ENCODE results near the gene SF3B3. TPM values are rescaled to one million over a fixed set of nuclear protein-coding genes. Genes with fewer than 3 reads are reported as not detected.

Gene SF3B3
- total and polyA plus RNA-seq, 8 donors, result 43.9 to 131 (median 85.5) TPM

- H3K4me3 ChIP-seq, result no peak overlapping the region
- no peak for TF ChIP-seq CTCF (IDR thresholded peaks at IDR 0.05)
- FAIRE-seq (no peak), ATAC-seq (peak in 3 of 4 donors; percentile 15 to 26 (median 17)), DNase-seq (peak in 2 of 6 donors; percentile 19 to 47)
- no peaks in the 10 kb centered on the region for H3K27me3 ChIP-seq
- WGBS, 2 donors, result 67 to 69% methylated on average over 9 of the region's 9 CpGs
- H3K9me3 ChIP-seq, result no peaks in the 10 kb centered on the region
- intact Hi-C loops (cut with DNase I), result no loop called here
- peaks cover 0 to 10% (median 6%) of the 10 kb centered on the region in 3 donors for H3K36me3 ChIP-seq
- H3K4me1 ChIP-seq, result no peaks in the 10 kb centered on the region
- H3K27ac ChIP-seq, result no peak overlapping the region
These were observed 53.7 kb downstream of the SF3B3 start for GRCh38 chr16:70577256-70577698.

GRCh38 chr16:70578035-70578434 lies 54.4 kb downstream of the SF3B3 start:
- Histone ChIP-seq H3K27ac (no peak overlapping the region), H3K4me1 (no peaks in the 10 kb centered on the region), H3K4me3 (no peak overlapping the region), H3K36me3 (peaks cover 0 to 2% (median 0%) of the 10 kb centered on the region in 3 donors), H3K9me3 (no peaks in the 10 kb centered on the region), H3K27me3 (no peaks in the 10 kb centered on the region)
- FAIRE-seq (no peak), ATAC-seq (no peak), DNase-seq (peak in 1 of 6 donors; percentile 6)
- WGBS, 2 donors, result 74 to 80% methylated on average over 3 of the region's 3 CpGs
- intact Hi-C loops (cut with DNase I), result no loop called here
- no peak for TF ChIP-seq CTCF (IDR thresholded peaks at IDR 0.05)

- H3K4me1 ChIP-seq, result no peaks in the 10 kb centered on the region
- ATAC-seq, result no peak
- FAIRE-seq, result no peak
These were observed 55.6 kb downstream of the SF3B3 start for GRCh38 chr16:70579248-70579647.

GRCh38 chr16:70579648-70580630 lies 56.3 kb downstream of the SF3B3 start:
- FAIRE-seq, result no peak
- DNase-seq, result peak in 1 of 6 donors; percentile 58
- WGBS, 2 donors, result 57 to 62% methylated on average over 20 to 21 of the region's 21 CpGs
- H3K27ac ChIP-seq, result no peak overlapping the region
- H3K4me1 ChIP-seq, result no peaks in the 10 kb centered on the region
- peak in 3 of 4 donors; percentile 48 to 60 (median 57) for ATAC-seq
- intact Hi-C loops (cut with DNase I), result no loop called here
- H3K4me3 ChIP-seq, result no peak overlapping the region
- no peaks in the 10 kb centered on the region for H3K36me3 ChIP-seq
- TF ChIP-seq CTCF (IDR thresholded peaks at IDR 0.05), result no peak
- H3K27me3 ChIP-seq, result no peaks in the 10 kb centered on the region
- no peaks in the 10 kb centered on the region for H3K9me3 ChIP-seq

More at GRCh38 chr16:70579248-70579647, 55.6 kb downstream of the SF3B3 start:
- TF ChIP-seq CTCF (IDR thresholded peaks at IDR 0.05), result no peak
- no peak overlapping the region for H3K27ac ChIP-seq
- no peaks in the 10 kb centered on the region for H3K27me3 ChIP-seq
- DNase-seq, result no peak
- no peaks in the 10 kb centered on the region for H3K36me3 ChIP-seq
- H3K4me3 ChIP-seq, result no peak overlapping the region
- 85% methylated on average over 5 of the region's 5 CpGs for WGBS, 2 donors
- intact Hi-C loops (cut with DNase I), result no loop called here
- no peaks in the 10 kb centered on the region for H3K9me3 ChIP-seq
